Measurements from ENCODE around the gene TRNP1. TPM values are rescaled to one million over a fixed set of nuclear protein-coding genes. Genes with fewer than 3 reads are reported as not detected.

Gene TRNP1
- total RNA-seq, 2 experiments from 2014 or later, result 0.16 to 0.38 TPM

GRCh38 chr1:26960625-26960966, 32.9 kb upstream of the TRNP1 start:
- TF ChIP-seq CTCF (IDR thresholded peaks at IDR 0.05), result no peak
- H3K4me3 Mint-ChIP-seq, result peak overlapping the region; percentile 70
- no peak overlapping the region for H3K27ac Mint-ChIP-seq
- H3K4me1 Mint-ChIP-seq (ENCODE audit: low read depth), result peaks cover 3% of the 10 kb centered on the region
- POLR2A ChIA-PET, result interaction anchor here (1.2 to 1.5 kb wide), 3 partner anchors 10 to 30 kb away, joined by 3 read pairs; no protein-coding TSS in a partner anchor
- ATAC-seq, result no peak
- DNase-seq, result no peak
- intact Hi-C loops (cut with micrococcal nuclease), result no loop called here
- CTCF ChIA-PET, result interaction anchor here (0.7 to 2.0 kb wide), 7 partner anchors 10 to 86 kb away, joined by 3 to 9 read pairs (median 3); no protein-coding TSS in a partner anchor
- no peaks in the 10 kb centered on the region for H3K9me3 Mint-ChIP-seq
- H3K36me3 Mint-ChIP-seq (ENCODE audit: low read depth), result no peaks in the 10 kb centered on the region
- peaks cover 25% of the 10 kb centered on the region for H3K27me3 Mint-ChIP-seq

DNA sequence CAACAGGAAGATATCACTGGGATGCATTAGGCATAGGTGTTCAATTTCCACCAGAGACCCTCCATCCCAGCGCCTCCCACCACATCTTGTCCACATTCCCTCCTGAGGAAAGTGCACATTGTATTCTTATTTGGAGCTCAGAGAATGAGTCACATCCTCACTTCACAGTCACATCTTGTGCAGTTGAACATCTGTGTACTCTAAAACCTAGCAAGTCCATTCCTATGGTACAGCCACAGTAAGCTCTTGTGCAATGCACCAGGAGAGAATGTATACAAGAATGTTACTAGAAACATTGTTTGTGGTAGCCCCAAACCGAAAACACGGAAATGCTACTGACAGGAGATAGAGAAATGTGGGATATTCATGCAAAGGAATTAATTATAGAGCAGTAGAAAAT, 31.7 kb upstream of the TRNP1 start:
- ATAC-seq (no peak), DNase-seq (no peak)
- no peaks in the 10 kb centered on the region for H3K9me3 Mint-ChIP-seq
- no peak overlapping the region for H3K4me3 Mint-ChIP-seq
- intact Hi-C loops (cut with micrococcal nuclease), result no loop called here
- H3K4me1 Mint-ChIP-seq (ENCODE audit: low read depth), result peaks cover 3% of the 10 kb centered on the region
- H3K27me3 Mint-ChIP-seq, result peaks cover 28% of the 10 kb centered on the region
- no peak for TF ChIP-seq CTCF (IDR thresholded peaks at IDR 0.05)
- H3K27ac Mint-ChIP-seq, result no peak overlapping the region
- ChIA-PET POLR2A (no interaction called here), CTCF (interaction anchor here (2.0 kb wide), 1 partner anchor 35 kb away, joined by 9 read pairs; no protein-coding TSS in a partner anchor)
- no peaks in the 10 kb centered on the region for H3K36me3 Mint-ChIP-seq (ENCODE audit: low read depth)

DNA sequence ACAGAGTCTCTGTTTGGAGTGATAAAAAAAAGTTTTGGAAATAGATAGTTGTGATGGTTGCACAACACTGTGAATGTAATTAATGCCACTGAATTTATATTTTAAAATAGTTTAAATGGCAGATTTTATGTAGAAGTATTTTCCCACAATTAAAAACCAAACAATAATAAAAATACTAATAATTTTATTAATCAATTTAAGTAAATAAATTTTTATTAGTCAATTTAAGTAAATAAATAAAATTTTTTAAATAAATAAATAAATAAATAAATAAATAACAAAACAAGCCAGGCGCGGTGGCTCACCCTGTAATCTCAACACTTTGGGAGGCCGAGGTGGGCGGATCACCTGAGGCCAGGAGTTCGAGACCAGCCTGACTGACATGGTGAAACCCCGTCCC, 28.3 kb upstream of the TRNP1 start:
- intact Hi-C loops (cut with micrococcal nuclease), result no loop called here
- TF ChIP-seq CTCF (IDR thresholded peaks at IDR 0.05), result no peak
- H3K9me3 Mint-ChIP-seq, result no peaks in the 10 kb centered on the region
- ATAC-seq (no peak), DNase-seq (no peak)
- no peaks in the 10 kb centered on the region for H3K36me3 Mint-ChIP-seq (ENCODE audit: low read depth)
- H3K27me3 Mint-ChIP-seq, result peaks cover 25% of the 10 kb centered on the region
- H3K4me3 Mint-ChIP-seq, result no peak overlapping the region
- ChIA-PET POLR2A (no interaction called here), CTCF (interaction anchor here (1.3 kb wide), 1 partner anchor 32 kb away, joined by 5 read pairs; no protein-coding TSS in a partner anchor)
- H3K4me1 Mint-ChIP-seq (ENCODE audit: low read depth), result peaks cover 3% of the 10 kb centered on the region
- H3K27ac Mint-ChIP-seq, result no peak overlapping the region

DNA sequence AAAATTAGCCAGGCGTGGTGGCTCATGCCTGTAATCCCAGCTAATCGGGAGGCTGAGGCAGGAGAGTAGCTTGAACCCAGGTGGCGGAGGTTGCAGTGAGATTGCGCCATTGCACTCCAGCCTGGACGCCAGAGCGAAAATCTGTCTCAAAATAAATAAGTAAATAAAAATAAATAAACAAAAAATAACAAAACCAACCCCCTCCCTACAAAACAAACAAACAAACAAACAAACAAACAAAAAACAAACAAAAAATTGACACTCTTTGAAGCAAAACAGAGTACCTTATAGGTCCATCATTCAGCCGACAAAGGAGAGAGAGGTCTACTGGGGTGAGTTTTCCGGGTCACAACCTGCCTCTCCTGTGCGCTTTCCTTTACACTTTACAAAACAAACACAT, 27.9 kb upstream of the TRNP1 start:
- no peaks in the 10 kb centered on the region for H3K36me3 Mint-ChIP-seq (ENCODE audit: low read depth)
- ChIA-PET CTCF (interaction anchor here (1.3 kb wide), 1 partner anchor 32 kb away, joined by 5 read pairs; no protein-coding TSS in a partner anchor), POLR2A (no interaction called here)
- no peak overlapping the region for H3K27ac Mint-ChIP-seq
- peaks cover 22% of the 10 kb centered on the region for H3K27me3 Mint-ChIP-seq
- intact Hi-C loops (cut with micrococcal nuclease), result no loop called here
- H3K4me3 Mint-ChIP-seq, result no peak overlapping the region
- TF ChIP-seq CTCF (IDR thresholded peaks at IDR 0.05), result no peak
- H3K9me3 Mint-ChIP-seq, result no peaks in the 10 kb centered on the region
- H3K4me1 Mint-ChIP-seq (ENCODE audit: low read depth), result peaks cover under 1% of the 10 kb centered on the region
- no peak for ATAC-seq
- DNase-seq, result no peak

DNA sequence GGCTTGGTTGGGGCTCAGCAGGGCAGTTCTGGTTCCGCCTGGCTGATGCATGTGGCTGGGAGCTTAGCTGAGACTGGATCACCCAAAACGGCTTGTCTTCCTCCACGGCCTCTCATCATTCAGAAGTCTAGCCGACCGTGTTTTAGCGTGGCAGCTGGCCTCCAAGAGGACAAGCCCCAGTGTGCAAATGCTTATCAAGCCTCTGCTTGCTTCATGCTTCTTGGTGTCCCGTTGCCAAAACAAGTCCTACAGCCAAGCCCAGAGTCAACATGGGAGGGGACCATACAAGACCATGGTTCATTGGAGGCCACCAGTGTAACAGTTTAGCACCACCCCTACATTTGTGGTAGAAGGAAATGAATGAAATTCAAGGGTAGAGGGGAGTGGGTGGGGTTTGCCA, 22.7 kb upstream of the TRNP1 start:
- no peaks in the 10 kb centered on the region for H3K4me1 Mint-ChIP-seq (ENCODE audit: low read depth)
- no peak for TF ChIP-seq CTCF (IDR thresholded peaks at IDR 0.05)
- H3K27me3 Mint-ChIP-seq, result peaks cover 7% of the 10 kb centered on the region
- ChIA-PET CTCF (interaction anchor here (1.5 kb wide), 1 partner anchor 10 kb away, joined by 3 read pairs; the partner anchor contains the start of gene KDF1), POLR2A (no interaction called here)
- ATAC-seq (no peak), DNase-seq (no peak)
- H3K27ac Mint-ChIP-seq, result no peak overlapping the region
- no peak overlapping the region for H3K4me3 Mint-ChIP-seq
- no peaks in the 10 kb centered on the region for H3K9me3 Mint-ChIP-seq
- H3K36me3 Mint-ChIP-seq (ENCODE audit: low read depth), result no peaks in the 10 kb centered on the region
- intact Hi-C loops (cut with micrococcal nuclease), result no loop called here
